Epithelial cell of esophagus (primary cell): Measurements from ENCODE around the gene CBS.
"Not testable (repeated sequence)": the region's sequence is repeated elsewhere in the genome, so short reads cannot be mapped to it uniquely, and the experiment has no call there.

Experiments
- DNase-seq: peaks from one replicate; pipeline ENCODE4 v3.0.0; 2010; ENCODE audit warnings: low read depth
- H3K4me3 ChIP-seq: 2 replicates; pipeline ENCODE4 v1.5.1; 2011; ENCODE audit warnings: mild to moderate bottlenecking, low read length, control low read depth
- TF ChIP-seq, protein P1 (sequence below): IDR thresholded peaks from 2 replicates; pipeline ENCODE4 v1.5.1; 2011; ENCODE audit warnings: low read depth, mild to moderate bottlenecking, low read length, control low read depth, inconsistent platforms; ENCODE audit not compliant: insufficient read depth; ENCODE audit errors: missing control alignments

CBS gene

DNA sequence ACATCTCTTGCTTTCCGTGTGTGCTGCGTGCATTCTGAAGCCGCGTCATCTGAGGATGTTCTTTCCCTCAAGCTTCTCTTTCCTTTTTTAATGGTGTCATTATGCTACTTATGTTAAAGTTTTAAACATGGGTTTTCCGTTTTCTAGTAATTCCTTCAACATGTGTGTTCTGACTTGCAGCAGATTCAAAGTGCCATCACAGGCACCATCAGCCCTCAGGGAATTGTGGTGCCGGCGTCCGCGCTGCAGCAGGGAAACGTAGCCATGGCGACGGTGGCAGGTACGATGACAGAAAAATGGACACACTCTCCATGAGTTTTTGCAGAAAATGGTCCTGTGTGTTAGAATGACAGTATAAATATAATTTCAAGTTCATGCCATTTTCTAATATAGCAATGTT is 58.9 kb downstream of the CBS start:
- TF ChIP-seq, protein P1, sequence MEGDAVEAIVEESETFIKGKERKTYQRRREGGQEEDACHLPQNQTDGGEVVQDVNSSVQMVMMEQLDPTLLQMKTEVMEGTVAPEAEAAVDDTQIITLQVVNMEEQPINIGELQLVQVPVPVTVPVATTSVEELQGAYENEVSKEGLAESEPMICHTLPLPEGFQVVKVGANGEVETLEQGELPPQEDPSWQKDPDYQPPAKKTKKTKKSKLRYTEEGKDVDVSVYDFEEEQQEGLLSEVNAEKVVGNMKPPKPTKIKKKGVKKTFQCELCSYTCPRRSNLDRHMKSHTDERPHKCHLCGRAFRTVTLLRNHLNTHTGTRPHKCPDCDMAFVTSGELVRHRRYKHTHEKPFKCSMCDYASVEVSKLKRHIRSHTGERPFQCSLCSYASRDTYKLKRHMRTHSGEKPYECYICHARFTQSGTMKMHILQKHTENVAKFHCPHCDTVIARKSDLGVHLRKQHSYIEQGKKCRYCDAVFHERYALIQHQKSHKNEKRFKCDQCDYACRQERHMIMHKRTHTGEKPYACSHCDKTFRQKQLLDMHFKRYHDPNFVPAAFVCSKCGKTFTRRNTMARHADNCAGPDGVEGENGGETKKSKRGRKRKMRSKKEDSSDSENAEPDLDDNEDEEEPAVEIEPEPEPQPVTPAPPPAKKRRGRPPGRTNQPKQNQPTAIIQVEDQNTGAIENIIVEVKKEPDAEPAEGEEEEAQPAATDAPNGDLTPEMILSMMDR, result no peak
- DNase-seq, result no peak
- H3K4me3 ChIP-seq, result no peak overlapping the region

DNA sequence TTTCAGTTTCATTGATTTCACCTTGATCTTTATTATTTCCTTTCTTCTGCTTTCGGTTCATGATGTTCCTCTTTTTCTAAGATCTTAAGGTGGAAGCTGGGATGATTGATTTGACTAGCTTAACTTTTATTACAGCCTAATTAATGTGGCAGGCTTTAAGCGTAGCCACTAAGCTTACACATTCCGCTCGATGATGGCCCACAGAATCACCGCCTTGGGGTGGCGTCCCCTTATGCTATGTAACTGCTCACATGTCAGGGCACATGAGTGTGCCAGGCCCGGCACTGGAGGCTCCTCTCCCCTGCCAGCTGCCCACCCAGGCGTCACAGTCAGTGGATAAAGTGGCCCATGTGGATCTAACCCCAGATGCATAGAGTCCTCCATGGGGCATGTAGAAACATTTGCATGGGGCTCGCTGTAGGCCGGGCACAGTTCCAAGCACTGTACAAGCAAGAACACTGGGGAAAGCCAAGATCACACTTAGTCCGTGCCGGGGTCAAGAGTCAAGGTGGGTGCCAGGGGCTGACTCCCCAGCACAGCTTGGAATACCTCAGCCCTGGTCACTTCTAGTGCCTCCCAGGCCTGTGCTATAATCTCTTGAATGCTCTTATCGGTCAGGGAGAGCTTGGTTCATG is 59.6 kb downstream of the CBS start:
- no peak for DNase-seq
- no peak overlapping the region for H3K4me3 ChIP-seq
- TF ChIP-seq, protein P1, result no peak

DNA sequence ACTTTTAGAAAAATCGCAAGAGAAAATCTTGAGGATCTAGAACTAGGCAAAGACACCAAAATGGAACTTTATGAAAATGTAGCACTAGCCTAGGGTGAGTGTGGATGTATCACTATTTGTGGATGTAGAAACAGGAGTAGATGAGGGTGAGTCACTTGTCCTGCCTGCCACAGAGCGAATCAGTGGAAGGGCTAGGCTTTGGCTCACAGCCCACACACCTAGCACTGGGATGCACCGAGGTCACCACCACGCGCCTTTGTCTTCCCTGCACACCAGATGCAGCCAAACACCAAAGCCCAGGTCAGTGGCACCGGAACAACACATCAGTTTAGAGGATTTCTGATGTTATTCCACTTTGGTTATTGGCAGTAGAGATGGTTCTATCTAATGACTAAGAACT is 63.0 kb downstream of the CBS start:
- TF ChIP-seq, protein P1, result no peak
- peak; percentile 82 for DNase-seq
- H3K4me3 ChIP-seq, result no peak overlapping the region

DNA sequence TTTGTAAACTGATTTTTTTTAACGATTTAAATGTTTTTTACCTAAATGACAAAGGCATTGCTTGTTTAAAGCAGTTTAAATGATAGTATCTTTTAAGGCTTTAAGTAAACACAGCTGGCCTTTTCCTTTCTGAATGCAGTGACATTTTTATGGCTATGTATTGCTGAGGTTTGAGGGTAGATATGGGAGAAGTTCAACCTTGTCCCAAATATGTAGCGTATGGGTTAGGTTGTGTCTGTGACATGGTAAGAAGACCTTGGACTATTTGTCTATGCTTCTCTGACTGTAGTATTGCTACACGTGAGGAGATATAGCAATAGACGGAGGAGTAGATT is 68.8 kb downstream of the CBS start:
- no peak overlapping the region for H3K4me3 ChIP-seq
- TF ChIP-seq, protein P1, result no peak
- DNase-seq, result no peak

DNA sequence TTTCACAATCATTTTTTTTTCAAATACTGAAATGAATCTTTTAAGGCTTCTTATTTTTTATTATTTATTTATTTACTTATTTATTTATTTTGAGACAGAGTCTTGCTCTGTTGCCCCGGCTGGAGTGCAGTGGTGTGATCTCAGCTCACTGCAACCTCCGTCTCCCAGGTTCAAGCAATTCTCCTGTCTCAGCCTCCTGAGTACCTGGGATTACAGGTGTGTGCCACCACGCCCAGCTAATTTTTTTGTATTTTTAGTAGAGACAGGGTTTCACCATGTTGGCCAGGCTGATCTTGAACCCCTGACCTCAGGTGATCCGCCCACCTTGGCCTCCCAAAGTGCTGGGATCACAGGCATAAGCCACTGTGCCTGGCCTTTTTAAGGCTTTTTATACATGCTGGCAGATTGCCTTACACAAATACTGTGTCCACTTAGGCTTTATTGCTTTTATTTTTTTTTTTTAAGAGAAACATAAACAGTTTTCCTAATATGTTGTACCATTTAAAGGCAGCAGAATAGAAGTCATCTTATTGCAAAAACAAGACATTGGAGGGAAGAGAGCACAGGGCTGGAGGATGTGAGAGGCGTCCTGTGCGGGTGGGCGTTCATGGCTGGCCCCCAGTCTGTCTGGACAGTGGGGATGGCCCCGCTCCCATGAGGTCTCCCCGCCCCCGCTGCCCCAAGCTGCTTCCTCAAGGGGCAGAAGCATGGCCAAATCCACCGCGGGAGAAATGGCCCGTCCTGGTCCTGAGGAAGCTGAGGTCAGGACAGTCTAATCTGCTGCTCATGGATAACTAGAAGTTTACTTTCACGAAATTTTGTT is 69.4 kb downstream of the CBS start:
- DNase-seq, H3K4me3 ChIP-seq: not testable (repeated sequence)

DNA sequence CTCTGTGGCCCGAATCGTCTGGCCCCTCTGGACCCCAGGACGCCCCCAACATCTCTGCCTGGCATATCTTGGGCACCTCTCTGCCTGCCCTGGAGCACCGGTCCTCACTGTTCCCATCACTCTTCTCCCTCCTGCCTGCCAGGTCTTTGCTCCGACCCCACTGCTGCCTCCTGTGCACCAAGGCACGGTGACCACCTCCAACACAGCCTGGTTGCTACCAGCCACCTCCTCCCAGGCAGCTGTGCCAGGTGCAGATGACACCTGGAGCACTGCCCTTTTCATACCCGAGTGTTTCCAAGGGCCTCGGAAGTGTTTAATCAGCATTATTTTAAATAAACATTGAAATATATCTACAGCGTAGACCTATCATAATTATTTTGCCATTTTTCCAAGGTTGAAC is 70.0 kb downstream of the CBS start:
- TF ChIP-seq, protein P1, result no peak
- no peak overlapping the region for H3K4me3 ChIP-seq
- DNase-seq, result no peak

DNA sequence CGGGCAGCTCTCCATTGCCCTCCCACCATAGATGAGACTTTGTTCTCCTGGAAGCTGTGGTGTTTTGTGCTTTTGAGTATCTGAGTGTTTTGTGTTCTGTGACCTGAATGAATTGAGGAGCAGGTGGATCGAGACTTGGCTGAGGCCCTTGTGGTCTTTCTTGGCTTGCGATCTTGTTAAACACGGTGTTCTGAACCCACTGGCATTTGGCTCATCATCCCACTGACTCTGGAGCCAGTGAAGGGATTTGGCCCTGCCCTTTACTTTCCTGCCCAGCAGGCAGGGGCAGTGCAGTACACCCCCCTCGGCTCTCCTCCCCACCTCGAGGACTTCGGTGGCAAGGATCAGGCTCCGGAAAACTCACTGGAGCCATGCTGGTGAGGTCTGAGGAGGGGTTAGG is 70.7 kb downstream of the CBS start:
- TF ChIP-seq, protein P1, result no peak
- DNase-seq, result no peak
- H3K4me3 ChIP-seq, result no peak overlapping the region
